OCI-LY3 (cell line): ENCODE results near the gene RNF220.

Source experiments
- EZH2phosphoT487 ChIP-seq: fragments of 200-600 bp; shearing (Covaris generic); IDR thresholded peaks from 2 replicates; pipeline ENCODE4 v1.6.1; 2018; ENCODE audit warnings: antibody characterized with exemption, mixed run types, low read depth
- TF ChIP-seq, protein P1 (sequence below): fragments of 200-600, 300-600 bp; sonication (generic); IDR thresholded peaks from 2 replicates; pipeline ENCODE4 v1.5.1; 2014; ENCODE audit warnings: antibody characterized with exemption, low read length, low read depth

- TF ChIP-seq, protein P1, sequence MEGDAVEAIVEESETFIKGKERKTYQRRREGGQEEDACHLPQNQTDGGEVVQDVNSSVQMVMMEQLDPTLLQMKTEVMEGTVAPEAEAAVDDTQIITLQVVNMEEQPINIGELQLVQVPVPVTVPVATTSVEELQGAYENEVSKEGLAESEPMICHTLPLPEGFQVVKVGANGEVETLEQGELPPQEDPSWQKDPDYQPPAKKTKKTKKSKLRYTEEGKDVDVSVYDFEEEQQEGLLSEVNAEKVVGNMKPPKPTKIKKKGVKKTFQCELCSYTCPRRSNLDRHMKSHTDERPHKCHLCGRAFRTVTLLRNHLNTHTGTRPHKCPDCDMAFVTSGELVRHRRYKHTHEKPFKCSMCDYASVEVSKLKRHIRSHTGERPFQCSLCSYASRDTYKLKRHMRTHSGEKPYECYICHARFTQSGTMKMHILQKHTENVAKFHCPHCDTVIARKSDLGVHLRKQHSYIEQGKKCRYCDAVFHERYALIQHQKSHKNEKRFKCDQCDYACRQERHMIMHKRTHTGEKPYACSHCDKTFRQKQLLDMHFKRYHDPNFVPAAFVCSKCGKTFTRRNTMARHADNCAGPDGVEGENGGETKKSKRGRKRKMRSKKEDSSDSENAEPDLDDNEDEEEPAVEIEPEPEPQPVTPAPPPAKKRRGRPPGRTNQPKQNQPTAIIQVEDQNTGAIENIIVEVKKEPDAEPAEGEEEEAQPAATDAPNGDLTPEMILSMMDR, result no peak
- no peak for TF ChIP-seq EZH2phosphoT487
Measured at GRCh38 chr1:44514673-44515072, 109.6 kb downstream of the RNF220 start.
